Vagina (tissue), 2 donors: ENCODE measurements around the gene AMZ1. TPM values are rescaled to one million over a fixed set of nuclear protein-coding genes. Genes with fewer than 3 reads are reported as not detected.
"Not testable (repeated sequence)": the region's sequence is repeated elsewhere in the genome, so short reads cannot be mapped to it uniquely, and the experiment has no call there.

Source experiments
- DNase-seq, 2 donors: peaks; one replicate each; pipeline ENCODE4 v3.0.0-alpha.2; 2017; ENCODE audit errors: extremely low spot score in 2 of 2
- H3K27ac ChIP-seq: fragments of 200-600 bp; sonication (generic); one replicate; pipeline ENCODE4 v1.5.1; 2019
- H3K27me3 ChIP-seq: fragments of 200-600 bp; sonication (generic); one replicate; pipeline ENCODE4 v1.5.1; 2019
- H3K36me3 ChIP-seq, 2 donors: fragments of 200-600 bp; sonication (generic); one replicate each; pipeline ENCODE4 v1.5.1; 2017 to 2019
- H3K4me1 ChIP-seq: fragments of 200-600 bp; sonication (generic); one replicate; pipeline ENCODE4 v1.5.1; 2019
- H3K4me3 ChIP-seq, 2 donors: fragments of 200-600 bp; sonication (generic); 1 replicate in 1 of 2; 2 replicates in 1 of 2; pipeline ENCODE4 v1.5.1; 2016 to 2019
- H3K9me3 ChIP-seq: fragments of 200-600 bp; sonication (generic); one replicate; pipeline ENCODE4 v1.5.1; 2019
- POLR2A ChIP-seq, 2 donors: fragments of 450-650 bp; IDR thresholded peaks; one replicate each; pipeline ENCODE4 v1.6.1; 2017; ENCODE audit warnings: antibody characterized with exemption in 2 of 2, mild to moderate bottlenecking in 2 of 2, moderate library complexity in 2 of 2
- POLR2AphosphoS5 ChIP-seq, 2 donors: sonication (generic); formaldehyde crosslinking; IDR thresholded peaks; one replicate each; pipeline ENCODE4 v1.9.0; 2017; ENCODE audit warnings: antibody characterized with exemption in 2 of 2, mild to moderate bottlenecking in 2 of 2, low read depth in 1 of 2; ENCODE audit not compliant: insufficient read depth in 1 of 2
- intact Hi-C: fragments of 100-400 bp; cut with DNase I; formaldehyde crosslinking; loops from one replicate; pipeline ENCODE4 v1.15.1; 2023
- total RNA-seq: library from RNA; depleted of rRNA; stranded (reverse); fragments of >200 nt; gene quantifications from one replicate; pipeline ENCODE4 v1.2.3, GENCODE V29; 2016
- TF ChIP-seq, protein P1 (sequence below), 3 experiments: fragments of 450-650 bp in 2 of 3; fragments of 200-600 bp in 1 of 3; sonication (generic) in 1 of 3; IDR thresholded peaks; one replicate each; pipeline ENCODE4 v1.5.1; 2017 to 2019; ENCODE audit warnings: antibody characterized with exemption in 3 of 3, mild to moderate bottlenecking in 2 of 3, moderate library complexity in 2 of 3

Gene AMZ1
- total RNA-seq, 1 donor from 2014 or later = 1.2 TPM

DNA sequence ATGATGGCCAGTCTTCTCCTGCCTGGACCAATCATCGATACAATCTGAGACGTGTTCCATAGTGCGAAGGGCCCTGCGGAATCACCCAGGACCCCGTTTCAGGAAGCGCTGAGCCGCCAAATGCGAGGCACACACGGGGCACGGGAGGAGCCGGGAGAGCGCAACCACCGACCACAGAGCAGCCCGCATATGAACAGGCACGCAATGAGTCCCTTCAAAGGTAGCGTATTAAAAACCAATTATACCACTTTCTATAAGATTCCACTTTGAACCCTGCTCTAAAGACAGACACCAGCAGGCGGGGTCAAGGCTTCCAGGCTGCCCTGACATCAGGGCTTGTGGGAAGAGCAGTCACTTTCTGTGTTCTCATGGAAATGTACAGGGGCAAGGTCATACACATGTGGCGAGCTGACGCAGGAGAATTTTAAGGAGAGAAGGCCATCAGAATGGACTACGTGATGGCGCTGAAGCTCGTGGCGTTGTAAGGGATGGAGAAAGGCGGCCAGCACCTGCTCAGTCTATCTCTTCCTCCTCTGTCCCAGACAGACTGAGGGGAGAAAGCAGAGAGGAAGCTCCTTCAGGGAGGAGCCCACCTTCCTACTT is 46.2 kb downstream of the AMZ1 start:
- no peaks in the 10 kb centered on the region for H3K9me3 ChIP-seq
- intact Hi-C loops = loop anchor here (5.0 kb wide), 1 partner anchor 1173 kb away; no protein-coding TSS in a partner anchor
- peaks cover 30% of the 10 kb centered on the region for H3K4me1 ChIP-seq
- TF ChIP-seq, protein P1, sequence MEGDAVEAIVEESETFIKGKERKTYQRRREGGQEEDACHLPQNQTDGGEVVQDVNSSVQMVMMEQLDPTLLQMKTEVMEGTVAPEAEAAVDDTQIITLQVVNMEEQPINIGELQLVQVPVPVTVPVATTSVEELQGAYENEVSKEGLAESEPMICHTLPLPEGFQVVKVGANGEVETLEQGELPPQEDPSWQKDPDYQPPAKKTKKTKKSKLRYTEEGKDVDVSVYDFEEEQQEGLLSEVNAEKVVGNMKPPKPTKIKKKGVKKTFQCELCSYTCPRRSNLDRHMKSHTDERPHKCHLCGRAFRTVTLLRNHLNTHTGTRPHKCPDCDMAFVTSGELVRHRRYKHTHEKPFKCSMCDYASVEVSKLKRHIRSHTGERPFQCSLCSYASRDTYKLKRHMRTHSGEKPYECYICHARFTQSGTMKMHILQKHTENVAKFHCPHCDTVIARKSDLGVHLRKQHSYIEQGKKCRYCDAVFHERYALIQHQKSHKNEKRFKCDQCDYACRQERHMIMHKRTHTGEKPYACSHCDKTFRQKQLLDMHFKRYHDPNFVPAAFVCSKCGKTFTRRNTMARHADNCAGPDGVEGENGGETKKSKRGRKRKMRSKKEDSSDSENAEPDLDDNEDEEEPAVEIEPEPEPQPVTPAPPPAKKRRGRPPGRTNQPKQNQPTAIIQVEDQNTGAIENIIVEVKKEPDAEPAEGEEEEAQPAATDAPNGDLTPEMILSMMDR (IDR thresholded peaks at IDR 0.05) = no peak
- no peak for TF ChIP-seq POLR2A (IDR thresholded peaks at IDR 0.05)
- no peak for TF ChIP-seq POLR2AphosphoS5 (IDR thresholded peaks at IDR 0.05; ENCODE audit: insufficient read depth in 1 of 2, low read depth in 1 of 2)
- H3K36me3 ChIP-seq = peaks cover 0 to 10% of the 10 kb centered on the region in 2 donors
- no peak for DNase-seq
- no peaks in the 10 kb centered on the region for H3K27me3 ChIP-seq
- no peak overlapping the region for H3K4me3 ChIP-seq
- H3K27ac ChIP-seq = peak overlapping the region; percentile 73

DNA sequence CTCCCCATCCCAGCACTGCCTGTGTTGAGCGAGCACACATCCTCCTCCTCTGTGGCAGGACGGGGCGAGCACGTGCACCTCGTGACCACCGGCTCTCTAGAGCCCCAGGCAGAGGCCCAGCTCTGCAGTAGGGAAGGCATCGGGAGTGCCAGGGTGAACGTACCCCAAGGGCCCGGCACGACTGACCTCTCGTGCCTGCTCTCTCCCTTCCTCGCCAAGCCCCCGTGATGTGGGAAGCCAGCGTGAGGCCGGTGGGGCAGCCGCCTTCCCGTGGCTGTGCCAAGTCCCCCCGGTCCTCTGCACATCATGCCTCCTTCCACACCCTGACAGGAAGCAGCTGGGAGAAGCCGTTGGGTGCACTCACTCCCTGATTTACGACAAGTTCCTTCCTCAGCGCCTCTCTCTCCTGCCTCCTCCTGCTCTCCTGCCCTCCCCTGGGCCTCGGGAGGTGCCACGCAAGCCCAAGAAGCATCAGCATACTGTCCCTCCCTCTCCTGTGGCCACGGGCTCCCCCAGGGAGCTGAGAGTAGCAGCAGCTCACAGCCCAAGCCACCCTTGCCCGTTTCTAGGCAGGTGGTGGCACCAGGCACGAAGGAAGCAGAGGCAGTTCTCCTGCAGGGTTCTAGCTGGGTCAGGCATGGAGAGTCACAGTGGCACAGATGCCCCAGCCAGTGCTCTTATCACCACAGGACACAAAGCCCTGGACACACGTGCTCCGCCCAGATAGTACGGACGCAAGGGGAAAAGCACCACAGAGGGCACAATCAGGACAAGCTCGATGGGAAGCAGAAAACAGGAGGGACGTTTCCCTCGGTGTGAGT is 47.0 kb downstream of the AMZ1 start:
- H3K36me3 ChIP-seq = peaks cover 0 to 10% of the 10 kb centered on the region in 2 donors
- H3K27ac ChIP-seq = peak overlapping the region; percentile 73
- peaks cover 30% of the 10 kb centered on the region for H3K4me1 ChIP-seq
- no peak for DNase-seq
- no peaks in the 10 kb centered on the region for H3K27me3 ChIP-seq
- H3K4me3 ChIP-seq = no peak overlapping the region
- intact Hi-C loops = loop anchor here (5.0 kb wide), 1 partner anchor 1172 kb away; no protein-coding TSS in a partner anchor
- TF ChIP-seq POLR2A (IDR thresholded peaks at IDR 0.05) (no peak), POLR2AphosphoS5 (IDR thresholded peaks at IDR 0.05; ENCODE audit: insufficient read depth in 1 of 2, low read depth in 1 of 2) (peak; percentile 33 to 81)
- TF ChIP-seq, protein P1 (IDR thresholded peaks at IDR 0.05) = no peak
- H3K9me3 ChIP-seq = no peaks in the 10 kb centered on the region

DNA sequence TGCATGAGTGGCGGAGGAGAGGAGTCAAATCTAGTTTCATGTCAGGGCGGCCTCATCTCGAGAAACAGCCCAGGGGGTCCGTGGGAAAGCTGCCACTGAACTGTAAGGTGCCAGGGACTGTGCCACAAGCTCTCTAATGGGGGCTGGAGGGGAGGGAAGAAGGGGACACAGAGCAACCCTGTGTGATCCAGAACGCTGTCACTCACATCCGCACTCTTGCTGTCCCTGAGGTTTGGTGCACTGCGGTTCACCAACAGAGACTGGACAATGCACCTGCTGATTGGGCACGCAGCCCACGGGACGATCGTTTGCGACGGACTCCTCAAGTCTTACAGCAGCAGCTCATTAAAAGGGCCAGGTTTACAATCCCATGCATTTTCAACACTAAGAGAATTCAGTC is 47.7 kb downstream of the AMZ1 start:
- peaks cover 30% of the 10 kb centered on the region for H3K4me1 ChIP-seq
- peaks cover 0 to 9% of the 10 kb centered on the region in 2 donors for H3K36me3 ChIP-seq
- H3K27ac ChIP-seq = peak overlapping the region; percentile 73
- DNase-seq = no peak
- intact Hi-C loops = no loop called here
- no peak overlapping the region for H3K4me3 ChIP-seq
- TF ChIP-seq, protein P1 (IDR thresholded peaks at IDR 0.05) = no peak
- TF ChIP-seq POLR2AphosphoS5 (IDR thresholded peaks at IDR 0.05; ENCODE audit: insufficient read depth in 1 of 2, low read depth in 1 of 2) (no peak), POLR2A (IDR thresholded peaks at IDR 0.05) (no peak)
- no peaks in the 10 kb centered on the region for H3K9me3 ChIP-seq
- H3K27me3 ChIP-seq = no peaks in the 10 kb centered on the region

DNA sequence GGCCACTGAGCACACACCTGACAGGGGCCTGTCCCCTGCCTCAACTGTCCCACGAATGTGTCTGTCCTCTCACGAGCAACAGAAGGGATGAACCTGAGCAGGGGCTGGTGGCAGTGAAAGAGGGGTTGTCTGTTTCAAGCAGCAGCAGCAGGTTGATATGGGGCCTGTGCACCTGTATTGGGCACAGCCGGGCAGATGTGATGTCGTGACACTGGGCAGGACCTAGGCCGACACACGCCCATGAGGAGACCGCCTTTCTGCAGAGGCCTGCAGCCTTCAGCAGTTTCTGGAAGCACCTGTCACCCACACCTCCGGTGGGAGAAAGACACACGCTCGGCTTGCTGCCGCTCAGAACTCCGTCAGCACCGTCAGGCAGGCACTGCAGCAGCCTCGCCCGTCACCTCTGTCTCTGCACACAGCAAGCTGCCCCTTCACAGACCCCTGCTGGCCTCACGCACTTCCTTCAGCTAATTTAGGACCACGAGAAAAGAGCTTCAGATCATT is 48.5 kb downstream of the AMZ1 start:
- DNase-seq = no peak
- Histone ChIP-seq H3K9me3 (no peaks in the 10 kb centered on the region), H3K27me3 (no peaks in the 10 kb centered on the region), H3K36me3 (peaks cover 0 to 2% of the 10 kb centered on the region in 2 donors), H3K27ac (no peak overlapping the region), H3K4me3 (no peak overlapping the region), H3K4me1 (peaks cover 30% of the 10 kb centered on the region)
- intact Hi-C loops = no loop called here
- no peak for TF ChIP-seq POLR2AphosphoS5 (IDR thresholded peaks at IDR 0.05; ENCODE audit: insufficient read depth in 1 of 2, low read depth in 1 of 2)
- TF ChIP-seq, protein P1 (IDR thresholded peaks at IDR 0.05) = no peak
- no peak for TF ChIP-seq POLR2A (IDR thresholded peaks at IDR 0.05)

GRCh38 chr7:2737005-2737743 is 49.2 kb downstream of the AMZ1 start:
- DNase-seq, H3K4me3 ChIP-seq, H3K36me3 ChIP-seq, intact Hi-C loops, H3K27ac ChIP-seq, H3K27me3 ChIP-seq, H3K9me3 ChIP-seq: not testable (repeated sequence)
- H3K4me1 ChIP-seq = peaks cover 30% of the 10 kb centered on the region
